ENCODE data around the gene CREB5.
"Not testable (repeated sequence)": the region's sequence is repeated elsewhere in the genome, so short reads cannot be mapped to it uniquely, and the experiment has no call there.

Gene CREB5

GRCh38 chr7:28588602-28589001 lies 176.3 kb downstream of the CREB5 start:
- no peak for DNase-seq

DNA sequence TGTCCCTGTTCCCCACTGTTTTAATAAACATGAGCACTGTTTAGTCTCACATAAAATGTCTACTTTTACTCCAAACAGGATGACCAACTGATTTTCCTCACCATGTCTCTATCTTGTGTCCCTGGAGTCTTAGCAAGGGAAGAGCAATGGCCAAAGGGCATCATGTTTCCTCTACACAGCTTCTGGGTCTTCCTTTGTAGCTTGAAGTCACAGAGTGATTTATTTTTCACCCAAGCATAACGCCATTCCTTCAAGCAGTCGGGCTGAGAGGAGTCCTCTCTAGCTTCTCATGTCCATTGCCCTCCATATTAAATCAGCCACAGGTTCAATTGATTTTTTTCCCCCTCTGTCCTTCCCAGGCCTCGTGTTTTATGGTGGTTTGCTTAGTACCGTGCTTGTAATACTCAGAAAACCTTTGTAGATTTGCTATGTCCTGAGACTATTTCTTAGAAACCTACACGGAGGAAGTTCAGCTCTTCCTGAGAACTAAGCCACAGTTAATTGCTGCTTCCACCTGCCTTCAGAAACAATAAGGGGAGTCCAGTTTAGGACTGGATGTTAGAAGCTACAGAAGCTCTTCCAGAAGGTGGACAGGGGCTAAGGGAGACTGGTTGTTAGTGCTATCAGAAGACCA lies 178.8 kb downstream of the CREB5 start:
- no peak for DNase-seq

DNA sequence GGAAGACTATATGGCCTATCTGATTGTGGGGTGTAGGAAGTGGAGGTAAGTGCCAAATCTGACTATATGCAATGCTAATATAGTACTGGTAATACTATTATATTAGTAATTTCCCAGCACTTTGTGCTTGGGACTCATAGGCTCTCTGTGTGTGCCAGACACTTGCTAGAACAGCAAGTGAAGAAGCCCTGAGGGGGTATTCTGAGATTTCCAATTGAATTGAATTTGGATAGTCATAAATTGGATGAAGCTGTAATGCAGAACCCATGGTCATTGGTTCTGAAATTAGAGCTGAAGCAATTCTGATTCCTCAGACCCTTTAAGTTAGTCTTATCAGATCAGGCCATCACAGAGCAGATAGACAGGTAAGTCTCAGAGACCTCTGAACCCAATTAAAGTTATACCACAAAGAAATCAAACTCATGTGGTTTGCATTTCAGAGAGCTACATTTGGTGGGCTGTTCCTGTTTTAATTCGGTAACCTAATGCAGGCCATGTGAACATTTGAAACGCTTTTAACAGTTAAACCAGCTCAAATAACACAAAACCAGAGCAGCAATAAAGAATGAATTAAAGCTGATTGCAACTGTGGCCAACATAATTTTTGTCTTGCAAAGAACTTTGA lies 179.5 kb downstream of the CREB5 start:
- no peak for DNase-seq

GRCh38 chr7:28592861-28593260 lies 180.5 kb downstream of the CREB5 start:
- DNase-seq, result no peak

DNA sequence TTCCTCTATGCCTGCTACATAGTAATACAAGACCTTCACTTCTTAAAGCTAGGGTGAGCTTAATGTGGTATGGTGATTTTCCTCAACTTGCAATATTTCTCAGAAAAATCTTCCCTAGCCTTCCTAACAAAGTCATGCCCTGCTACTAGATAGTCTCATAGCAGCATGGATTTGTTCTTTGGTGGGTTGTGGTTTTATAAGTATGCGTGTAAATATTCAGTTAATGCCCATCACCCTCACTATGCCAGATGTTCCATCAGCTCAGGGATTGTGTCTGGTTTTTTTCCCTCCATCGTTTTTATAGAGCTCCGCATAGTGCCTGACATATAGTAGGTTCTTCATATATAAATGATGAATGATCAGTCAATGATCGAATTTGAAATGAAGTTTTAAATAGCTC lies 182.8 kb downstream of the CREB5 start:
- no peak for DNase-seq

GRCh38 chr7:28595801-28596200 lies 183.5 kb downstream of the CREB5 start:
- no peak for DNase-seq

DNA sequence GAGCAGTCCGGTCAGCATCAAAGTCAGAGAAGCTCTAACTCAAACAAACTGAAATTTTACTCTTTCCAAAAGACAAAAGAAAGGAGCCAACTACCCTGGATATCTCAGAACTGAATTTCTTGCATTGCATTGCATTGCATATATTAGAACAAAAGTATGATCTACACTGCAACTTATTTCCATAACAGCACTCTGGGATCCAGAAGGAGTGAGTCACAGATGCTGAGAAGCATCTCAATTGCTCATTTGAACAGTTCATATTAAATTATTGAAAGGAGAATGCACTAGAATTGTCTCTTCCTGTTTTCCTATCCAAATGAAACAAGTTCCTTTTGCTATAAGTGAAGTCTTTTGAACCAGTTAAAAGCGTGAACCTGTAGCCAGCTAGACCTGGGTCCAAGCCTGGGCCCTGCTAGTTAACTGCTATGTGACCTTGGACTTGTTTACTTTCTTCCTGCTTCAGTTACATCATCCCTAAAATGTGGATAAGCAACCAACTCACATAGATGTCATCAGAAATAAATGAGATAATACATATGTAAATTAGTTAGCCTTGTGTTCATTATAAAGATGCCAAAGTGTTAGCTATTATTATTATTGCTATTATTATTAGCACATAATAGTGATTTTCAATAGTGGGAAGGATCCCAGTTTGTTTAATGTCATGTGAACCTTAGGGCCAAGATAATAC lies 184.1 kb downstream of the CREB5 start:
- no peak for DNase-seq

DNA sequence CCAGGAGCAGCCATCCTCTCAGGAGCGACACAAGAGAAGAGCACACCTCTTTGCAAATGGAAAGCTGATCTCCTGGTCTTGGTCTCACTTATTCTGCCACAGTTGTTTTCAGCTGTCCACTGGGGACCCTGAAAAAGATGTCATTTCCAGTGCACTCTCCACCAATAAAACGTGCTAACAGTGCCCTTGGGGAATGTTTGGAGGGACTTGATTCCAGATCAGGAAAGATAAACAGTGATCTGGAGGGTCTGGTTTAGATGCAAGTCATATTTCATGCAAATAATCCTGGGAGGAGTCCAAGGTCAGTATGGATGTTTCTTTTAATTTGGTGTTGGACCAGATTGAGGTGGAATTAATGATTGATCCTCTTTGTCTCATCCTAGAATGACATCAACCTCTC lies 185.0 kb downstream of the CREB5 start:
- DNase-seq, result no peak

DNA sequence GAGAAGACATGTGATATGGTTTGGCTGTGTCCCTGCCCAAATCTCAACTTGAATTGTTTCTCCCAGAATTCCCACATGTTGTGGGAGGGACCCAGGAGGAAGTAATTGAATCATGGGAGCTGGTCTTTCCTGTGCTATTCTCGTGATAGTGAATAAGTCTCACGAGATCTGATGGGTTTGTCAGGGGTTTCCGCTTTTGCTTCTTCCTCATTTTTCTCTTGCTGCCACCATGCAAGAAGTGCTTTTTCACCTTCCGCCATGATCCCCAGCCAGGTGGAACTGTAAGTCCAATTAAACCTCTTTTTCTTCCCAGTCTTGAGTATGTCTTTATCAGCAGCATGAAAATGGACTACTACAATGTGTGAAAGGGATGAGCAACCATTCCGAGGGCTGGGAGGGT lies 185.7 kb downstream of the CREB5 start:
- DNase-seq, result not testable (repeated sequence)

- no peak for DNase-seq
Measured at GRCh38 chr7:28598586-28598985, 186.3 kb downstream of the CREB5 start.

DNA sequence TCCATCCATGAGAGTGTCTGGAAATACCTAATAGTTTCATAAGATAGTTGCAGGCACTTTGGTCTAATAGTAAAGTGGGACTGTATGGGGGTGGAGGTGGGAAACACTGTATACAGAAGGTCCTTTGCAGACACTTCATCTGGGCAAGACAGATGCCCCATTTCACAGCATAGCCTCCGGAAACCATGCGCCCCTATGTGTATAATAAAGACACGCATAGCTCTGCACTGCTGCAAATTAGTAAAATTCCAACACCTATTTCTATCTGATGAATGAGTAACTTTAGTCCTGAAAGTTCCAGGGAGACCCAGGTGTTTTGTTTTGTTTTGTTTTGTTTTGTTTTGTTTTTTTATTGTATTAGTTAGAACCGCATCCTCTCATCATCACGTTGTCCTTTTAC lies 187.1 kb downstream of the CREB5 start:
- DNase-seq, result no peak

GRCh38 chr7:28602282-28602681 lies 190.0 kb downstream of the CREB5 start:
- no peak for DNase-seq

DNA sequence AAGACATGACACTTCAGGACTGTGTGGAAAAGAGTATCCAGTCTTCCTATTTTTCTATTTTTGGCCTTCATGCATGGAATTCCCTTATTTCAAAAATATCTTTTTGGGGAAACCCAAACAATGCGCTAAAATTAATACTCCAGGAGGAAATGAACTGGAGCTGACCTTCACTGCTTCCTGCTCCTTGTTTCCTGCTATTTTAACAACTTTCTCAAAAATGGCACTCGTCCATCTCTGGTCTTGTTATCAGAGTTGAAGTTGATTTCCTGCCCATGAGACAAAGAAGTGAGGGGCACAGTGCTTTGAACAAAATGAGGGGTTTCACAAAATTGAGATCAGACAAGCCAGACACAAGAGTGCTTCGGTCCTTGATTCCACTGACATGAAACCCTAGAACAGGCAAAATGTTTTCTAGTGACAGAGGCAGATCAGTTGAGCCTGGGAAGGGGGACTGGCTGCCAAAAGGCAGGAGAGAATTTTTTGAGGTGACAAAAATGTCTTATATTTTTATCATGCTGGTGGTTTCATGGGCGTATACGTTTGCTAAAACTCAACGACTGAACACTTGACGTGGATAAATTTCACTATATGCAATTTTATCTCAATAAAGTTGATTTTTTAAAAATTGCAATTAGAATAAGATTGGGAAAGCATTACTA lies 193.2 kb downstream of the CREB5 start:
- DNase-seq, result no peak

DNA sequence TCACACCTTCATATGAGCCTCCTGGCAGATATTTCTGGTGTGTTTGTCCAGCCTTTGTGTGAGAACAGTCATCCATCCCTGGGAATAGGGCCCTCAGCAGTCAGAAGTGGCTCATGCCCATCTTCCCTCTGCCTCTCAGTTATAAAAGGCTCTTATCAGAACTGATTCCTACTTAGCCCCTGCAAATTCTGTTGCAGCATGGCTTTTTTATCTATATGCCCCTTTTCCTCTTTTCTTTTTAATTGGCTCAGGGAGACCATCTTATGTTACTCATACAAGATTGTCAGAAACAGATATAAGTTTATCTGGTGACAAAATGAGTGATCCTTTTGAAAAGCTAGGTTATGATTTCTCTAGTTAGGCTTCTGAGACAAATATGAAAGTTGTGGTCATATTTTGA lies 194.1 kb downstream of the CREB5 start:
- DNase-seq, result no peak

- DNase-seq, result no peak
Measured at GRCh38 chr7:28607855-28608193, 195.5 kb downstream of the CREB5 start.

DNA sequence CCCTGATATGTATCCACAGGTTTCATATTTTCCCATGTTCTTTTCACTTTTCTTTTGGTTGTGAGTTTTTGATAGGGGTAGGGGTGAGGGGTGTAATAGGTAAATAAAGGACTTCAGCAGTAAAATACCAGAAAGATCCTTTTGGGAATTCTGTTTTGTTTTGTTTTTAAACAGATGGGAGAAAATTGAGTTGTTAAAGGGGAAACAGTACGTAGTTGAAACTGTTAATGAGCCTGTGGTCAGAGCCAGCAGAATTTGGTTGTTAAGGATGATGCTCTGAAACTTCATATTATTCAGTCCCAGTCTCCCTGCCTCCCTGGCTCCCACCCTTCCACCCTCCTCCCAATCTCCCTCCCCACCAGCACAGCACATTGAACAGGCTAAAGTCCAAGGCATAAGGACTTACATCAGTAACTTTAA lies 195.9 kb downstream of the CREB5 start:
- DNase-seq, result no peak

GRCh38 chr7:28608731-28609130 lies 196.4 kb downstream of the CREB5 start:
- no peak for DNase-seq

DNA sequence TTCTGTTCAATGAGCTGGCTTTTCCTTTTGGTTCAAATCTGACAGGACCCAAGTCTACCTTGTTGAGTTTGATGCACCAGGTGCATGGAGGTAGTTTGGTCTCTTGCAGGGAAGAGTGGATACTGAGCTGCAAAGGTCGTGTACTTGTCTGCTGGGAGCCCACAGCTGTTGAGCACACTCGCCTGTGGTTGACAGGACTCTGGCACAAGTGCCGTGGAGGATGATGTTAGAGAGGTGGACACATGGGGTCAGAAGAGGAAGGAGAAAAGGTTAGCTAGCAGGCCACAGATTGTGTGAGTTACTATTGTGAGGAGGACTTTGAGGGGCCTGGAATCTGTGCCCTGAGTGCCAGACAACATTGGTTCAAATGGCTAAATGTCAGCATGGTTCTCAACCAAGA lies 197.3 kb downstream of the CREB5 start:
- DNase-seq, result no peak

DNA sequence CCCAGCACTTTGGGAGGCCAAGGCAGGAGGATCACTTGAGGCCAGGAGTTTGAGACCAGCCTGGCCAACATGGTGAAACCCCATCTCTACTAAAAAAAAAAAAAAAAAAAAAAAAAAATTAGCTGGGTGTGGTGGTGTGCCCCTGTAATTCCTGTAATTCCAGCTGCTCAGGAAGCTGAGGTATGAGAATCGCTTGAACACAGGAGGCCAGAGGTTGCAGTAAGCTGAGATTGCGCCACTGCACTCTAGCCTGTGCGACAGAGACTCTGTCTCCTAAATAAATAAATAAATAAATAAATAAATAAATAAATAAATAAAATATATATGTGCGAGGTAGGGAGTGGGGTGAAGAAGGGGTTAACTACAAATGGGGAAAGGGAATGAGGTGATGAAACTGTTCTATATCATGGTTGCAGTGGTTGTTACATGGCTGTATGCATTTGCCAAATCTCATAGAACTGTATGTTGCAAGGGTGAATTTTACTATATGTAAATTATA lies 199.1 kb downstream of the CREB5 start:
- not testable (repeated sequence) for DNase-seq

GRCh38 chr7:28613262-28613661 lies 200.9 kb downstream of the CREB5 start:
- no peak for DNase-seq

- no peak for DNase-seq
Measured at GRCh38 chr7:28615091-28615490, 202.8 kb downstream of the CREB5 start.

GRCh38 chr7:28617308-28617880 lies 205.1 kb downstream of the CREB5 start:
- DNase-seq, result no peak

DNA sequence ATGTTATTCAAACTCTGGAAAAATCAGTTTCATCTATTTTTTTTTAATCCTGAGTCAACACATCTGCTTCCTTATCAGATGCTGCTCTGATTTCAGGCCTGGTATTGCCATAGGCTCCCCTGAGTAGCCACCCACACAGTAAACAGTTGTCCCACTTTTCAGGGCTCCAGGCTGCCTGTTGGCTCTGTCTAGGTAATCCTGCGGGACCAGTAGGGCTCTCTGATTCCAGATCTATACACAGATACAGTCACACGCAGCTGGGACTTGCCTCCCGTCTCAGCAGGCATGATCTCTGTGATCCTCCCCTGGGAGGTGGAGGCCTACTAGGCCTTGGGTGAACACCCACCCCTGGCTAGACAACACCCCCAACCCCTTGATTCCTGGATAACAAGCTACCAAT lies 206.1 kb downstream of the CREB5 start:
- DNase-seq, result no peak

GRCh38 chr7:28619256-28619655 lies 206.9 kb downstream of the CREB5 start:
- DNase-seq, result no peak

Data from activated naive CD4-positive, alpha-beta T cell treated with Interleukin-2 at 50 U/mL for 16 hours (primary cell).